PFSK-1 (cell line): ENCODE data around the gene CACNA1C.

Source experiments
- FOXP2 ChIP-seq: optimal IDR thresholded peaks from 2 replicates; pipeline ENCODE3; 2011; ENCODE audit warnings: borderline replicate concordance, control low read depth, inconsistent platforms; ENCODE audit not compliant: insufficient read depth; ENCODE audit errors: extremely low read length, extremely low read depth
- POLR2AphosphoS5 ChIP-seq: IDR thresholded peaks from 2 replicates; pipeline ENCODE4 v1.6.1; 2012; ENCODE audit warnings: low read depth, mild to moderate bottlenecking, control low read depth, low read length, moderate library complexity
- SIN3A ChIP-seq: IDR thresholded peaks from 2 replicates; pipeline ENCODE4 v1.6.1; 2012; ENCODE audit warnings: mild to moderate bottlenecking, low read length, moderate library complexity, borderline replicate concordance; ENCODE audit not compliant: insufficient read depth
- TAF1 ChIP-seq: IDR thresholded peaks from 2 replicates; pipeline ENCODE4 v1.6.1; 2012; ENCODE audit warnings: low read length, control low read depth, borderline replicate concordance; ENCODE audit not compliant: insufficient read depth
- TF ChIP-seq, protein P1 (sequence below), 2 experiments: IDR thresholded peaks; 2 replicates each; pipeline versions ENCODE4 v1.6.1 to v1.8.0; 2011 to 2012; ENCODE audit warnings: low read depth in 2 of 2, low read length in 2 of 2, control low read depth in 1 of 2, inconsistent platforms in 1 of 2, mild to moderate bottlenecking in 1 of 2, moderate library complexity in 1 of 2; ENCODE audit not compliant: insufficient read depth in 1 of 2

Gene CACNA1C

DNA sequence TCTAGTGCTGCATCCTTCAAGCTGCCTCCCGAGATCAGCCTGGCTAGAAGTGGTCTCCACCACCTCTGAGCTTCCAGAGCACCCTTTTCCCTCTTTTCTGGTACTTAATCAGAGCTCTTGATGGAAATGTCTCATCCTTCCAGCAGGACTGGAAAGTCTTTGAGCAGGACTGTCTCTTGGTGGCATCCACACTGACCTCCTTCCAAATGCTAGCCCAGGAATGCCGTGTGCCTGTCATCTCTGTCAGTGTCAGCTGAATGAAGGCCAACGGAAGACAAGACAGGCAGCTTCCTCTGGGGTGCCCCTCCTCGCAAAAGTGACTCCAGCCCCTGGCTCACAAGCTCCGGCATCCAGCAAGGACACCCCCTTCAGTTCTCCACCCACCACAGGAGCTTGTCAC, 570.7 kb downstream of the CACNA1C start:
- TF ChIP-seq POLR2AphosphoS5 (no peak), FOXP2 (no peak), TAF1 (no peak)
- TF ChIP-seq, protein P1, sequence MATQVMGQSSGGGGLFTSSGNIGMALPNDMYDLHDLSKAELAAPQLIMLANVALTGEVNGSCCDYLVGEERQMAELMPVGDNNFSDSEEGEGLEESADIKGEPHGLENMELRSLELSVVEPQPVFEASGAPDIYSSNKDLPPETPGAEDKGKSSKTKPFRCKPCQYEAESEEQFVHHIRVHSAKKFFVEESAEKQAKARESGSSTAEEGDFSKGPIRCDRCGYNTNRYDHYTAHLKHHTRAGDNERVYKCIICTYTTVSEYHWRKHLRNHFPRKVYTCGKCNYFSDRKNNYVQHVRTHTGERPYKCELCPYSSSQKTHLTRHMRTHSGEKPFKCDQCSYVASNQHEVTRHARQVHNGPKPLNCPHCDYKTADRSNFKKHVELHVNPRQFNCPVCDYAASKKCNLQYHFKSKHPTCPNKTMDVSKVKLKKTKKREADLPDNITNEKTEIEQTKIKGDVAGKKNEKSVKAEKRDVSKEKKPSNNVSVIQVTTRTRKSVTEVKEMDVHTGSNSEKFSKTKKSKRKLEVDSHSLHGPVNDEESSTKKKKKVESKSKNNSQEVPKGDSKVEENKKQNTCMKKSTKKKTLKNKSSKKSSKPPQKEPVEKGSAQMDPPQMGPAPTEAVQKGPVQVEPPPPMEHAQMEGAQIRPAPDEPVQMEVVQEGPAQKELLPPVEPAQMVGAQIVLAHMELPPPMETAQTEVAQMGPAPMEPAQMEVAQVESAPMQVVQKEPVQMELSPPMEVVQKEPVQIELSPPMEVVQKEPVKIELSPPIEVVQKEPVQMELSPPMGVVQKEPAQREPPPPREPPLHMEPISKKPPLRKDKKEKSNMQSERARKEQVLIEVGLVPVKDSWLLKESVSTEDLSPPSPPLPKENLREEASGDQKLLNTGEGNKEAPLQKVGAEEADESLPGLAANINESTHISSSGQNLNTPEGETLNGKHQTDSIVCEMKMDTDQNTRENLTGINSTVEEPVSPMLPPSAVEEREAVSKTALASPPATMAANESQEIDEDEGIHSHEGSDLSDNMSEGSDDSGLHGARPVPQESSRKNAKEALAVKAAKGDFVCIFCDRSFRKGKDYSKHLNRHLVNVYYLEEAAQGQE (IDR thresholded peaks at IDR 0.05; ENCODE audit: insufficient read depth in 1 of 2, low read depth in 2 of 2, low read length in 2 of 2): no peak

DNA sequence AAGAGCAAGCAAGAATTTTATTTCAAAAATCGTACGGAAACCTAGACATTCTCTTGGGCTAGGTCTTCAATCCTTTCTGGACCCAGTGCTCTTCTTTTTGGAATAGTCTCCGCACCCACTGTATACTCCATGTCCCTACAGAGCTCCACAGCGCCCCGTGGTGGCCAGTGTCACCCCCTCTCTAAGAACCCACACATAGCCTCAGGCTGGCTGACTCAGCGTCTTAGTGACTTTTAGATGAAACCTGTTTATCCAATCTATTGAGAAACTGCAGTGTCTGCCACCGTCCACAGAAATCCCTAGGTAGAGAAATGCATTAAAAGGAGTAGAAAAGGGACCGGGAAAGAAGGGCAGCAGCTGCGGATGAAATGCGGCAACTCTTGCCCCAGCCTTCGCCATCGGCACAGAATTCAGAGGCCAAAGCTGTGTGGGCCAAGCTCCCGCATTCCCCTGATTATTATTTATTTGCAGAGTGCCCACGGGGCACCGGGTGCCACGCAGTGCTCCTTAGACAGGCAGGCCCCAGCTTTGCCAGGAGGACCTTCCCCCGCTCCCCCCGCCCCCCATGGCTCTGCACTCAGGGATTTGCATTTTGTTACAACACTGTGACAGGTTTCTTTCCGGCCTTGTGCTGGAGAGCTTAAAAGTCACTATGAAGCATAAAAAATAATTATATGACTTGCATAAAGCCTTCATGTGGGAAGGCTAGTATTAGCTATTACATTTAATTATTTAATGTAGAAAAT, 571.9 kb downstream of the CACNA1C start:
- TF ChIP-seq TAF1 (no peak), POLR2AphosphoS5 (no peak), SIN3A (no peak), FOXP2 (no peak)
- TF ChIP-seq, protein P1 (IDR thresholded peaks at IDR 0.05; ENCODE audit: insufficient read depth in 1 of 2, low read depth in 2 of 2, low read length in 2 of 2): no peak

DNA sequence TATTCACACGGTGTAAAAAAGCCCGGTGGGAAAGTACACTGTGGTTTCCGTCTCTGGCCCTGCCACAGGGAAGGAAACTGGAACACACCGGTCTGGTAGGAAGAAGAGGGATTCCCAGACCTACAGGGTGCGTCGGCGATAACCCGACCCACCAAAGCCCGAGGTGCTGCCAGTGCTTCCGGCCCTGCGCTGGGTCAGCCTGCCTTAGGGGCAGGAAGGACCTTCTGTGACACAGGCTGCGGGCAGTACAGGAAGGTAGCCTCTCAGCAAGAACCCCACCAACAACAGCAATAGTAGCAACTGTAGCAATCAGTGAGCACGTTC, 572.5 kb downstream of the CACNA1C start:
- no peak for TF ChIP-seq SIN3A
- TF ChIP-seq, protein P1 (IDR thresholded peaks at IDR 0.05; ENCODE audit: insufficient read depth in 1 of 2, low read depth in 2 of 2, low read length in 2 of 2): no peak
- no peak for TF ChIP-seq TAF1
- no peak for TF ChIP-seq POLR2AphosphoS5
- no peak for TF ChIP-seq FOXP2

DNA sequence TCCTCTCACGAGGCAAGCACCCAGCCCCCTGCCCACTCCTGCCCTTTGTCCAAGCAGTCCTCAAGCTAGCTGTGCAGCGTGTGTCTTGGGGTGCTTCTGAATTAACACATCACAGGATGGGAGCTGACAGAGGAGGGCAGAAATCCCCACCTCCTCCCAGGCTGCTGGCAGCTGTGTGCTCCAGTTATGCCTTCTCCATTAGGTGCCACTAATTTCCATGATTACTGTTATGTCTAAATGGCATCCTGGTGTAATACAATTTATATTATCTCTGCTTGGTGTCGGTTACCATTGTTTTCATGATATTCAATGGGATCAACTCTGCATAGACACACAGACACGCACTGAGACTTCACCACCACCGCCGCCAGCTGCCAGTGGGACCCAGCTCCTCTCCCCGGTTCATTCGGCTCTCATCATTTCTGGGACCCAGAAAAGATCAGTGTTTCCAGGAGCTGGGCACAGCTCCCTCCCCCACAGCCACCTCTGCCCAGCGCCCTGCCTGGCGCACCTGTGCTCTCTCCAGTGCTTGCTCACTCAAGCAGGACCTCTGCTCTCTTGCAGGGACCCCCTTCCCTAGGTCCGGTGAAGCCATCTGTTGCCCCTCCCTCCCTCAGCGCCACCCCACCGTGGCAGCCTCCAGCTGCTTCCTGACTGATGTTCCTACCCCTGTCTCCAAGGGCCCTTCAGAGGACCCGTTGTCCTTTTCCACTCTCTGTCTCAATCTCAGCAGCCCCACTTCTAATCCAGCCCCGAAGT, 574.5 kb downstream of the CACNA1C start:
- TF ChIP-seq TAF1: no peak
- TF ChIP-seq POLR2AphosphoS5: no peak
- TF ChIP-seq, protein P1 (IDR thresholded peaks at IDR 0.05; ENCODE audit: insufficient read depth in 1 of 2, low read depth in 2 of 2, low read length in 2 of 2): no peak
- no peak for TF ChIP-seq FOXP2
- no peak for TF ChIP-seq SIN3A

DNA sequence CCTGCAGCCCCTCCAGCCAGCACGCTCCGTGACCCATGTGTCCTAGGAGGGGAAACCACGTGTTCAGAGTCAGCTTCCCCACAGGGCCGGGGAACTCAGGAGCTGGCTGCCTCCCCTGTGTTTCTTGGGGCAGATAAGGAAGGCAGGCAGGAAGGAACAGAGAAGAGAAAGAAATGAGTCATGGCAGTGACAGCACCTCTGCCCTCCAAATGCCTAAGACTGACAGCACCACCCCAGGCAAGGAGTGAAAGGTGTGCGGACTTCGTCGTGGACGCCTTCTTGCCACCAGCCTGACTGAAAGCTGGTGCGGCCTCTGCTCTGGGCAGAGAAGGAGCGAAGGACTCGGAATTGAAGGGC, 575.0 kb downstream of the CACNA1C start:
- no peak for TF ChIP-seq SIN3A
- TF ChIP-seq, protein P1 (IDR thresholded peaks at IDR 0.05; ENCODE audit: insufficient read depth in 1 of 2, low read depth in 2 of 2, low read length in 2 of 2): no peak
- TF ChIP-seq FOXP2: no peak
